H1 (cell line): Measurements from ENCODE around the gene EVA1C. TPM values are rescaled to one million over a fixed set of nuclear protein-coding genes. Genes with fewer than 3 reads are reported as not detected.

Experiments
- CTCF ChIA-PET: fragments of 300-600 bp; sonication (Branson Sonifier 250); formaldehyde crosslinking; loops from one replicate; lab custom pipeline; 2021; ENCODE audit not compliant: partially characterized antibody; lab: Charles Lee
- POLR2A ChIA-PET: fragments of 300-600 bp; sonication (Branson Sonifier 250); formaldehyde crosslinking; loops from one replicate; lab custom pipeline; 2021; ENCODE audit warnings: inconsistent platforms; ENCODE audit not compliant: partially characterized antibody; lab: Charles Lee
- DNase-seq, 2 experiments: peaks; one replicate each; pipeline versions ENCODE4 v3.0.0 to v3.0.0-alpha.2; 2010 to 2022; ENCODE audit warnings: low spot score in 2 of 2, low read depth in 1 of 2, mixed read lengths in 1 of 2
- FAIRE-seq: peaks from 2 replicates; lab custom pipeline; 2011; peaks lifted over from hg19 to GRCh38; lab: Jason Lieb, UNC
- H2AFZ ChIP-seq: 2 replicates; pipeline ENCODE4 v1.8.1; 2012; ENCODE audit warnings: low read length, inconsistent platforms
- H2AK5ac ChIP-seq: 2 replicates; pipeline ENCODE4 v1.6.1; 2013; ENCODE audit warnings: low read depth, low read length
- H2BK120ac ChIP-seq: replicated peaks from 2 replicates; pipeline ENCODE3; 2013; ENCODE audit warnings: low read depth, low read length, inconsistent platforms
- H2BK12ac ChIP-seq: 2 replicates; pipeline ENCODE4 v1.6.1; 2013; ENCODE audit warnings: low read depth, low read length
- H2BK15ac ChIP-seq: 2 replicates; pipeline ENCODE4 v1.6.1; 2013; ENCODE audit warnings: low read length
- H2BK20ac ChIP-seq: 2 replicates; pipeline ENCODE4 v1.6.1; 2013; ENCODE audit warnings: low read length
- H2BK5ac ChIP-seq: 2 replicates; pipeline ENCODE4 v1.6.1; 2013; ENCODE audit warnings: low read depth, low read length
- H3K14ac ChIP-seq: 2 replicates; pipeline ENCODE4 v1.6.1; 2013; ENCODE audit warnings: inconsistent platforms; ENCODE audit not compliant: insufficient read length
- H3K18ac ChIP-seq: 2 replicates; pipeline ENCODE4 v1.6.1; 2013; ENCODE audit warnings: low read length; ENCODE audit errors: extremely low read depth
- H3K23ac ChIP-seq: 2 replicates; pipeline ENCODE4 v1.6.1; 2013; ENCODE audit warnings: inconsistent platforms; ENCODE audit not compliant: insufficient read length
- H3K23me2 ChIP-seq: 2 replicates; pipeline ENCODE4 v1.6.1; 2013; ENCODE audit warnings: low read depth, low read length
- H3K27ac ChIP-seq: 2 replicates; pipeline ENCODE4 v1.6.1; 2011; ENCODE audit warnings: low read depth, low read length, inconsistent platforms
- H3K27me3 ChIP-seq, 4 experiments: replicated peaks in 1 of 4; 1 replicate in 1 of 4; 2 replicates in 3 of 4; pipeline versions ENCODE4 v1.6.1 to v1.8.1; 2011 to 2013; ENCODE audit warnings: low read length in 3 of 4, mild to moderate bottlenecking in 3 of 4, inconsistent platforms in 2 of 4, mixed read lengths in 2 of 4, moderate library complexity in 1 of 4; ENCODE audit not compliant: control insufficient read depth in 3 of 4, insufficient read depth in 3 of 4; ENCODE audit errors: extremely low read depth in 1 of 4
- H3K36me3 ChIP-seq, 4 experiments: 2 replicates each; pipeline versions ENCODE4 v1.6.1 to v1.8.1; 2011 to 2013; ENCODE audit warnings: mild to moderate bottlenecking in 4 of 4, low read length in 3 of 4, moderate library complexity in 2 of 4, control low read depth in 1 of 4, inconsistent platforms in 1 of 4; ENCODE audit not compliant: insufficient read depth in 4 of 4, control insufficient read depth in 2 of 4
- H3K4ac ChIP-seq: replicated peaks from 2 replicates; pipeline ENCODE3; 2013; ENCODE audit warnings: low read length, low read depth, mixed read lengths, inconsistent platforms; ENCODE audit not compliant: insufficient read length
- H3K4me1 ChIP-seq, 4 experiments: replicated peaks in 1 of 4; 1 replicate in 1 of 4; 2 replicates in 3 of 4; pipeline versions ENCODE4 v1.6.1 to v1.8.1; 2011 to 2013; ENCODE audit warnings: low read length in 3 of 4, inconsistent platforms in 2 of 4, mixed read lengths in 1 of 4; ENCODE audit not compliant: insufficient read depth in 4 of 4, control insufficient read depth in 3 of 4
- H3K4me2 ChIP-seq, 2 experiments: 2 replicates each; pipeline versions ENCODE4 v1.6.1 to v1.8.1; 2011 to 2013; ENCODE audit warnings: low read depth in 2 of 2, low read length in 2 of 2, control low read depth in 1 of 2, inconsistent platforms in 1 of 2, mild to moderate bottlenecking in 1 of 2; ENCODE audit not compliant: insufficient read depth in 1 of 2
- H3K4me3 ChIP-seq, 4 experiments: fragments of 200-600, 300-600 bp in 1 of 4; sonication (generic), shearing (Covaris generic), sonication (Bioruptor Twin) in 1 of 4; 2 replicates each; pipeline versions ENCODE4 v1.5.1 to v1.8.1; 2011 to 2016; ENCODE audit warnings: low read length in 4 of 4, low read depth in 3 of 4, control low read depth in 2 of 4, inconsistent platforms in 2 of 4, mild to moderate bottlenecking in 2 of 4, mixed read lengths in 1 of 4, moderate library complexity in 1 of 4; ENCODE audit not compliant: insufficient read depth in 2 of 4; ENCODE audit errors: extremely low read depth in 1 of 4
- H3K56ac ChIP-seq: replicated peaks from 2 replicates; pipeline ENCODE3; 2013; ENCODE audit warnings: low read depth, mild to moderate bottlenecking, mixed read lengths, low read length, inconsistent platforms; ENCODE audit not compliant: insufficient read length
- H3K79me1 ChIP-seq: 2 replicates; pipeline ENCODE4 v1.6.1; 2013; ENCODE audit warnings: low read depth, low read length, control low read depth
- H3K79me2 ChIP-seq, 2 experiments: 2 replicates each; pipeline versions ENCODE4 v1.6.1 to v1.8.1; 2012 to 2013; ENCODE audit warnings: low read length in 2 of 2, mild to moderate bottlenecking in 2 of 2, inconsistent platforms in 1 of 2; ENCODE audit not compliant: insufficient read depth in 2 of 2, control insufficient read depth in 1 of 2
- H3K9ac ChIP-seq, 4 experiments: replicated peaks in 1 of 4; 1 replicate in 1 of 4; 2 replicates in 3 of 4; pipeline versions ENCODE4 v1.6.1 to v1.8.1; 2011 to 2013; ENCODE audit warnings: low read depth in 3 of 4, low read length in 3 of 4, control low read depth in 2 of 4, mild to moderate bottlenecking in 2 of 4, moderate library complexity in 2 of 4, inconsistent platforms in 1 of 4; ENCODE audit errors: extremely low read depth in 1 of 4
- H3K9me3 ChIP-seq, 2 experiments: 2 replicates each; pipeline versions ENCODE4 v1.6.1 to v1.8.1; 2012 to 2013; ENCODE audit warnings: mild to moderate bottlenecking in 2 of 2, moderate library complexity in 2 of 2, control low read depth in 1 of 2, inconsistent platforms in 1 of 2, low read depth in 1 of 2, low read length in 1 of 2, mixed read lengths in 1 of 2; ENCODE audit not compliant: insufficient read depth in 2 of 2
- H4K20me1 ChIP-seq, 2 experiments: replicated peaks in 1 of 2; 2 replicates each; pipeline versions ENCODE3 to v1.8.1; 2011 to 2013; ENCODE audit warnings: inconsistent platforms in 2 of 2, low read length in 2 of 2, mild to moderate bottlenecking in 1 of 2; ENCODE audit not compliant: insufficient read depth in 2 of 2, control insufficient read depth in 1 of 2
- H4K5ac ChIP-seq: 2 replicates; pipeline ENCODE4 v1.6.1; 2013; ENCODE audit warnings: low read length, low read depth, mixed read lengths, inconsistent platforms; ENCODE audit not compliant: insufficient read length
- H4K8ac ChIP-seq: 2 replicates; pipeline ENCODE4 v1.8.0; 2013; ENCODE audit warnings: mild to moderate bottlenecking, moderate library complexity, low read length, inconsistent platforms; ENCODE audit not compliant: insufficient read depth; ENCODE audit errors: extremely low read depth
- H4K91ac ChIP-seq: replicated peaks from 2 replicates; pipeline ENCODE3; 2013; ENCODE audit warnings: low read length, mixed read lengths, inconsistent platforms; ENCODE audit not compliant: insufficient read length
- ATF3 ChIP-seq: IDR thresholded peaks from 2 replicates; pipeline ENCODE4 v1.6.1; 2011; ENCODE audit warnings: low read depth, mild to moderate bottlenecking, low read length; ENCODE audit not compliant: insufficient read depth
- EZH2 ChIP-seq: fragments of 200-600 bp; sonication (generic); IDR thresholded peaks from 2 replicates; pipeline ENCODE4 v1.7.1; 2012; ENCODE audit warnings: low read depth, mild to moderate bottlenecking, moderate library complexity, low read length, inconsistent platforms; ENCODE audit not compliant: severe bottlenecking
- HDAC2 ChIP-seq, 2 experiments: fragments of 300-600 bp in 1 of 2; sonication (generic) in 1 of 2; IDR thresholded peaks; 2 replicates each; pipeline ENCODE4 v1.6.1; 2011 to 2012; ENCODE audit warnings: low read depth in 2 of 2, low read length in 2 of 2, mild to moderate bottlenecking in 2 of 2, moderate library complexity in 2 of 2, borderline replicate concordance in 1 of 2, inconsistent platforms in 1 of 2
- JUND ChIP-seq: IDR thresholded peaks from 2 replicates; pipeline ENCODE4 v1.6.1; 2011; ENCODE audit warnings: mild to moderate bottlenecking, improper control_type of control experiment, low read length
- POLR2AphosphoS5 ChIP-seq: IDR thresholded peaks from 2 replicates; pipeline ENCODE4 v1.6.1; 2011; ENCODE audit warnings: low read depth, low read length
- RNF2 ChIP-seq: fragments of 200-900, 300-1000 bp; sonication (generic); IDR thresholded peaks from 2 replicates; pipeline ENCODE4 v1.7.1; 2016; ENCODE audit warnings: borderline replicate concordance, low read depth, mild to moderate bottlenecking, antibody characterized with exemption, low read length; ENCODE audit not compliant: poor library complexity, severe bottlenecking; ENCODE audit errors: missing control alignments
- SP1 ChIP-seq: IDR thresholded peaks from 2 replicates; pipeline ENCODE4 v1.6.1; 2011; ENCODE audit warnings: low read depth, low read length
- TAF1 ChIP-seq: IDR thresholded peaks from 2 replicates; pipeline ENCODE4 v1.6.1; 2011; ENCODE audit warnings: mild to moderate bottlenecking, low read depth, low read length
- WGBS, 2 experiments: shearing (Covaris generic) in 1 of 2; methylation state at CpG; one replicate each; pipeline versions ENCODE4 v1.1.6 to v1.1.7; 2013 to 2015; ENCODE audit warnings: low lambda C conversion rate in 2 of 2, mixed read lengths in 2 of 2, inconsistent platforms in 1 of 2, low coverage in 1 of 2, missing lambda C conversion rate in 1 of 2; ENCODE audit not compliant: insufficient replicate concordance in 2 of 2, insufficient coverage in 1 of 2, insufficient read length in 1 of 2; ENCODE audit errors: extremely low coverage in 1 of 2, missing lambda C conversion rate in 1 of 2; 5-methylcytosine and 5-hydroxymethylcytosine counted together
- polyA plus RNA-seq, 7 experiments: library from polyadenylated mRNA; depleted of rRNA in 3 of 7; stranded (reverse) in 5 of 7; unstranded in 2 of 7; fragments of >200 nt in 5 of 7; fragments of 200-250 nt in 2 of 7; gene quantifications; 1 replicate in 5 of 7; 2 replicates in 1 of 7; 4 replicates in 1 of 7; pipeline versions ENCODE4 v1.2.1 to v1.2.3, GENCODE V29; 2011 to 2013; ENCODE audit warnings: missing spikeins in 2 of 7, mixed read lengths in 2 of 7
- total RNA-seq: library from RNA; stranded (reverse); fragmentation: NEBNext Ultra II Directional; extraction: Animal tissue kit (Norgen Biotek cat#: 25700); gene quantifications from 2 replicates; pipeline ENCODE4 v1.2.1, GENCODE V29; 2021

The EVA1C gene
- total and polyA plus RNA-seq, 2 of the 8 experiments (the other 6 are each of a cell fraction or from before 2014, with no cell fraction given), result 2.6 to 3.6 TPM

- H2BK20ac ChIP-seq, result no peak overlapping the region
- H4K8ac ChIP-seq, result no peak overlapping the region
- H3K14ac ChIP-seq, result no peak overlapping the region
- H3K79me2 ChIP-seq, result no peaks in the 10 kb centered on the region
- no peak overlapping the region for H2BK15ac ChIP-seq
- no peaks in the 10 kb centered on the region for H3K36me3 ChIP-seq
- no peak overlapping the region for H2BK12ac ChIP-seq
- H3K4me1 ChIP-seq, result peaks cover 0 to 3% (median under 1%) of the 10 kb centered on the region in 4 experiments; a peak in 2 of 7 replicates
- FAIRE-seq (no peak), DNase-seq (no peak)
- H2AK5ac ChIP-seq, result no peak overlapping the region
- H3K4me2 ChIP-seq, result no peak overlapping the region
- H3K9ac ChIP-seq, result no peak overlapping the region
- WGBS, 2 experiments, result 96% methylated on average over 5 of the region's 5 CpGs; no CpG with 5 or more reads in 1 of the 2 experiments
- CTCF ChIA-PET, result interaction anchor here (0.8 to 2.6 kb wide), 2 partner anchors 50 to 176 kb away, joined by 3 to 7 read pairs; no protein-coding TSS in a partner anchor
- POLR2A ChIA-PET, result no interaction called here
- H3K27ac ChIP-seq, result no peak overlapping the region
- no peaks in the 10 kb centered on the region for H3K23me2 ChIP-seq
- H2BK120ac ChIP-seq, result no peak overlapping the region
- H4K5ac ChIP-seq, result no peak overlapping the region
- no peak overlapping the region for H3K4ac ChIP-seq
- no peak overlapping the region for H2BK5ac ChIP-seq
- H4K20me1 ChIP-seq, result no peaks in the 10 kb centered on the region
- no peak overlapping the region for H3K23ac ChIP-seq
- H3K79me1 ChIP-seq, result no peaks in the 10 kb centered on the region
- H3K56ac ChIP-seq, result no peak overlapping the region
- H3K18ac ChIP-seq, result no peak overlapping the region
- no peak overlapping the region for H2AFZ ChIP-seq
- no peak overlapping the region for H3K4me3 ChIP-seq
- H3K9me3 ChIP-seq, result peaks cover 2 to 6% of the 10 kb centered on the region in 2 experiments; a peak in 1 of 4 replicates
- no peak overlapping the region for H4K91ac ChIP-seq
- no peaks in the 10 kb centered on the region for H3K27me3 ChIP-seq
- TF ChIP-seq JUND (no peak), POLR2AphosphoS5 (no peak), RNF2 (no peak), TAF1 (no peak), SP1 (no peak), EZH2 (no peak), HDAC2 (IDR thresholded peaks at IDR 0.05; ENCODE audit: borderline replicate concordance in 1 of 2, low read depth in 2 of 2, low read length in 2 of 2) (no peak), ATF3 (no peak)
These were observed 12.2 kb downstream of the EVA1C start for GRCh38 chr21:32424674-32425073.
